Mucosa of gallbladder (tissue), 1 donor: ENCODE data around the gene CCIN. TPM values are rescaled to one million over a fixed set of nuclear protein-coding genes. Genes with fewer than 3 reads are reported as not detected.

Source experiments
- total RNA-seq: library from RNA; stranded (reverse); gene quantifications from one replicate; pipeline ENCODE4 v1.2.1, GENCODE V29; 2021
- donor health status: DM: no; HTN: no; CAD: no.

CCIN gene
- total RNA-seq, 1 donor from 2014 or later, result 0.12 TPM

Other genes with a start within 250 kb of the CCIN start
- gene OR2S2, start 211.2 kb upstream of the CCIN start, total RNA-seq, result not detected
- 11.3 TPM for gene RECK, start 132.5 kb upstream of the CCIN start, total RNA-seq
- gene GLIPR2, start 32.7 kb upstream of the CCIN start, total RNA-seq, result 17.0 TPM
- gene CLTA, start 21.5 kb downstream of the CCIN start, total RNA-seq, result 185 TPM
- gene GNE, start 89.1 kb downstream of the CCIN start, total RNA-seq, result 24.6 TPM
- gene RNF38, start 230.9 kb downstream of the CCIN start, total RNA-seq, result 49.7 TPM